HepG2 (cell line): Measurements from ENCODE around the gene SIK3. TPM values are rescaled to one million over a fixed set of nuclear protein-coding genes. Genes with fewer than 3 reads are reported as not detected.

ENCODE experiments used
- ATAC-seq: fragments of 200-7000 bp; cut with Tn5 transposase; 3 replicates; pipeline ENCODE4 v1.9.1; 2020; ENCODE audit warnings: mild to moderate bottlenecking, moderate library complexity
- BruUV-seq: library from RNA; stranded (reverse); fragments of 400-500 nt; replicated peaks from 2 replicates; lab custom pipeline; 2021; lab: Mats Ljungman, UMichigan
- CTCF ChIA-PET: fragments of 300-600 bp; formaldehyde crosslinking; extraction: SDS; loops from one replicate; lab custom pipeline; 2021; ENCODE audit warnings: low total read pairs, inconsistent platforms, low intra/inter-chr PET ratio; lab: Yijun Ruan, JAX
- POLR2A ChIA-PET: fragments of 350-600 bp; sonication (Branson Sonifier 250); formaldehyde crosslinking; loops from one replicate; lab custom pipeline; 2020; ENCODE audit warnings: antibody characterized with exemption, inconsistent platforms; lab: Yijun Ruan, JAX
- DNase-seq: peaks from one replicate; pipeline ENCODE4 v3.0.0-alpha.2; 2015; ENCODE audit warnings: low spot score
- FAIRE-seq: peaks from 3 replicates; lab custom pipeline; 2011; peaks lifted over from hg19 to GRCh38; lab: Jason Lieb, UNC
- H2AFZ ChIP-seq: one replicate; pipeline ENCODE4 v1.6.1; 2011; ENCODE audit warnings: low read length, inconsistent platforms
- H3K27ac ChIP-seq: fragments of 300-600 bp; 3 replicates; pipeline ENCODE4 v1.8.0; 2011; ENCODE audit warnings: mixed run types, mild to moderate bottlenecking, mixed read lengths, low read length, inconsistent platforms; ENCODE audit not compliant: insufficient read depth; ENCODE audit errors: extremely low read length
- H3K27me3 ChIP-seq, 2 experiments: fragments of 200-600 bp in 1 of 2; 2 replicates in 1 of 2; 3 replicates in 1 of 2; pipeline versions ENCODE4 v1.6.0 to v1.8.0; 2011; ENCODE audit warnings: low read length in 2 of 2, mild to moderate bottlenecking in 2 of 2, moderate library complexity in 2 of 2, inconsistent platforms in 1 of 2; ENCODE audit not compliant: insufficient read depth in 2 of 2, control insufficient read depth in 1 of 2
- H3K36me3 ChIP-seq, 2 experiments: fragments of 200-600 bp in 1 of 2; replicated peaks in 1 of 2; 2 replicates in 1 of 2; 3 replicates in 1 of 2; pipeline versions ENCODE4 v1.5.1 to v1.8.0; 2011; ENCODE audit warnings: low read length in 2 of 2, inconsistent platforms in 1 of 2; ENCODE audit not compliant: insufficient read depth in 2 of 2, control insufficient read depth in 1 of 2
- H3K4me1 ChIP-seq: 2 replicates; pipeline ENCODE4 v1.5.1; 2012; ENCODE audit warnings: low read length, inconsistent platforms; ENCODE audit not compliant: insufficient read depth
- H3K4me2 ChIP-seq: 2 replicates; pipeline ENCODE4 v1.6.0; 2011; ENCODE audit warnings: low read depth, low read length, inconsistent platforms
- H3K4me3 ChIP-seq, 3 experiments: fragments of 200-600 bp in 1 of 3; sonication (generic), shearing (Covaris generic) in 1 of 3; replicated peaks in 1 of 3; 2 replicates each; pipeline ENCODE4 v1.5.1; 2011 to 2016; ENCODE audit warnings: low read length in 3 of 3, inconsistent platforms in 2 of 3, low read depth in 2 of 3, mild to moderate bottlenecking in 2 of 3, control low read depth in 1 of 3, mixed read lengths in 1 of 3; ENCODE audit not compliant: insufficient read depth in 1 of 3
- H3K79me2 ChIP-seq: one replicate; pipeline ENCODE4 v1.6.1; 2011; ENCODE audit warnings: low read length, inconsistent platforms; ENCODE audit not compliant: insufficient read depth
- H3K9ac ChIP-seq: 2 replicates; pipeline ENCODE4 v1.6.0; 2011; ENCODE audit warnings: mild to moderate bottlenecking, low read depth, low read length, inconsistent platforms; ENCODE audit not compliant: insufficient read depth
- H3K9me3 ChIP-seq: 2 replicates; pipeline ENCODE4 v1.5.1; 2012; ENCODE audit warnings: mild to moderate bottlenecking, low read length
- H4K20me1 ChIP-seq: 2 replicates; pipeline ENCODE4 v1.6.0; 2011; ENCODE audit warnings: inconsistent platforms, mild to moderate bottlenecking, low read length, moderate library complexity; ENCODE audit not compliant: insufficient read depth
- ARNT2 ChIP-seq: sonication (generic); formaldehyde crosslinking; IDR thresholded peaks from 2 replicates; pipeline ENCODE4 v1.8.0; 2022; ENCODE audit warnings: mild to moderate bottlenecking, low read depth, missing genetic modification reagents, moderate library complexity
- E2F2 ChIP-seq: sonication (generic); formaldehyde crosslinking; IDR thresholded peaks from 2 replicates; pipeline ENCODE4 v1.4.0; 2020; ENCODE audit warnings: missing genetic modification reagents, borderline replicate concordance
- FOXC1 ChIP-seq: sonication (generic); formaldehyde crosslinking; IDR thresholded peaks from 2 replicates; pipeline ENCODE4 v1.8.0; 2022; ENCODE audit warnings: mild to moderate bottlenecking, missing genetic modification reagents, borderline replicate concordance
- GMEB1 ChIP-seq: sonication (generic); formaldehyde crosslinking; IDR thresholded peaks from 2 replicates; pipeline ENCODE4 v1.5.1; 2020; ENCODE audit warnings: missing genetic modification reagents, mild to moderate bottlenecking, borderline replicate concordance
- HNF4A ChIP-seq: sonication (generic); formaldehyde crosslinking; IDR thresholded peaks from 2 replicates; pipeline ENCODE4 v1.4.0; 2020; ENCODE audit warnings: missing genetic modification reagents
- MIXL1 ChIP-seq: IDR thresholded peaks from 2 replicates; pipeline ENCODE4 v1.6.1; 2016
- POGK ChIP-seq: sonication (generic); formaldehyde crosslinking; conservative IDR thresholded peaks from 2 replicates; pipeline ENCODE4 v1.8.0; 2022; ENCODE audit warnings: mild to moderate bottlenecking, moderate library complexity, missing genetic modification reagents
- REXO4 ChIP-seq: sonication (generic); formaldehyde crosslinking; IDR thresholded peaks from 2 replicates; pipeline ENCODE4 v1.8.0; 2022; ENCODE audit warnings: missing genetic modification reagents, mild to moderate bottlenecking, borderline replicate concordance
- SKIL ChIP-seq: sonication (generic); formaldehyde crosslinking; IDR thresholded peaks from 2 replicates; pipeline ENCODE4 v1.8.0; 2022; ENCODE audit warnings: missing genetic modification reagents, mild to moderate bottlenecking, moderate library complexity, borderline replicate concordance
- SNRNP70 ChIP-seq: fragments of 200-400 bp; formaldehyde crosslinking; IDR thresholded peaks from 2 replicates; pipeline ENCODE4 v1.6.1; 2017; ENCODE audit warnings: mild to moderate bottlenecking, low read depth, low read length, moderate library complexity
- ZNF260 ChIP-seq: sonication (generic); formaldehyde crosslinking; IDR thresholded peaks from 2 replicates; pipeline ENCODE4 v1.4.0; 2020; ENCODE audit warnings: missing genetic modification reagents, low read depth, mild to moderate bottlenecking, borderline replicate concordance
- ZNF549 ChIP-seq: sonication (generic); formaldehyde crosslinking; IDR thresholded peaks from 2 replicates; pipeline ENCODE4 v1.5.0; 2020; ENCODE audit warnings: missing genetic modification reagents
- ZNF562 ChIP-seq: sonication (generic); formaldehyde crosslinking; IDR thresholded peaks from 2 replicates; pipeline ENCODE4 v1.8.0; 2022; ENCODE audit warnings: missing genetic modification reagents, borderline replicate concordance
- ZNF615 ChIP-seq: sonication (generic); formaldehyde crosslinking; IDR thresholded peaks from 2 replicates; pipeline ENCODE4 v1.5.0; 2020; ENCODE audit warnings: mild to moderate bottlenecking, missing genetic modification reagents, borderline replicate concordance
- ZNF713 ChIP-seq: sonication (generic); formaldehyde crosslinking; IDR thresholded peaks from 2 replicates; pipeline ENCODE4 v1.4.0; 2020; ENCODE audit warnings: mild to moderate bottlenecking, missing genetic modification reagents
- WGBS: methylation state at CpG from one replicate; pipeline ENCODE4 v1.1.6; 2017; ENCODE audit warnings: low lambda C conversion rate; 5-methylcytosine and 5-hydroxymethylcytosine counted together
- in situ Hi-C: cut with HindIII; loops from 2 replicates; pipeline ENCODE4 v1.10.0; 2017; ENCODE audit warnings: low pct_unique_long_range_greater_than_20kb; ENCODE audit not compliant: extremely low pct_ligation_motif_present
- intact Hi-C: fragments of 100-400 bp; cut with micrococcal nuclease; formaldehyde crosslinking; loops from one replicate; pipeline ENCODE4 v1.10.0; 2022; ENCODE audit not compliant: unreplicated experiment
- polyA plus RNA-seq, 8 experiments: library from polyadenylated mRNA; depleted of rRNA in 3 of 8; stranded (reverse) in 7 of 8; unstranded in 1 of 8; fragments of >200 nt; fragmentation: Illumina TruSeq in 4 of 8; extraction: Trizol in 4 of 8; gene quantifications; 2 replicates each; pipeline versions ENCODE4 v1.2.1 to v1.2.3, GENCODE V29; 2011 to 2016; ENCODE audit warnings: low read depth in 4 of 8, missing spikeins in 1 of 8, mixed read lengths in 1 of 8; ENCODE audit not compliant: insufficient read depth in 1 of 8
- total RNA-seq, 5 experiments: library from RNA; depleted of rRNA; stranded (reverse); fragments of >200 nt; fragmentation: Illumina TruSeq; extraction: Trizol; gene quantifications; 2 replicates each; pipeline ENCODE4 v1.2.3, GENCODE V29; 2016; ENCODE audit warnings: low read depth in 1 of 5

Gene SIK3
- total and polyA plus RNA-seq, 2 of the 13 experiments (the other 11 are each of a cell fraction or from before 2014, with no cell fraction given) = 5.7 to 9.8 TPM

GRCh38 chr11:117090111-117090706 lies 8.0 kb downstream of the SIK3 start (continued):
- TF ChIP-seq POGK (CRISPR knock-in tag) (no peak), E2F2 (CRISPR knock-in tag) (no peak), REXO4 (CRISPR knock-in tag) (no peak), ZNF615 (CRISPR knock-in tag) (no peak), GMEB1 (CRISPR knock-in tag) (no peak)

- Histone ChIP-seq H3K9ac (no peak overlapping the region), H2AFZ (no peak overlapping the region), H4K20me1 (peaks cover 88% of the 10 kb centered on the region), H3K4me2 (no peak overlapping the region), H3K36me3 (0 out of 5 replicates have a peak, but pooled peaks cover 0 to 1% of the 10 kb centered on the region in 2 experiments), H3K79me2 (peaks cover 81% of the 10 kb centered on the region), H3K27ac (no peak overlapping the region), H3K4me1 (peaks cover 53% of the 10 kb centered on the region), H3K9me3 (no peaks in the 10 kb centered on the region), H3K4me3 (no peak overlapping the region), H3K27me3 (no peaks in the 10 kb centered on the region)
- ATAC-seq (no peak), FAIRE-seq (no peak), DNase-seq (no peak)
- BruUV-seq = no TSS peak
- intact Hi-C loops = no loop called here
- CTCF ChIA-PET = no interaction called here
- whole genome bisulfite sequencing = 86% methylated on average over 7 of the region's 7 CpGs
- POLR2A ChIA-PET = no interaction called here
- in situ Hi-C loops = loop anchor here (10.0 kb wide), 1 partner anchor 295 kb away; the partner anchor contains the start of gene APOA5
- TF ChIP-seq SNRNP70 = no peak
- TF ChIP-seq FOXC1 (CRISPR knock-in tag) = no peak
- no peak for TF ChIP-seq ZNF713
- TF ChIP-seq SKIL (CRISPR knock-in tag) = no peak
- no peak for TF ChIP-seq HNF4A (CRISPR knock-in tag)
- TF ChIP-seq MIXL1 (CRISPR knock-in tag) = no peak
- no peak for TF ChIP-seq ARNT2 (CRISPR knock-in tag)
- no peak for TF ChIP-seq ZNF260 (CRISPR knock-in tag)
- no peak for TF ChIP-seq ZNF562 (CRISPR knock-in tag)
- TF ChIP-seq ZNF549 (CRISPR knock-in tag) = no peak
These were observed 8.5 kb downstream of the SIK3 start for GRCh38 chr11:117089685-117090084.
